Measurements from ENCODE around the gene LY9.

DNA sequence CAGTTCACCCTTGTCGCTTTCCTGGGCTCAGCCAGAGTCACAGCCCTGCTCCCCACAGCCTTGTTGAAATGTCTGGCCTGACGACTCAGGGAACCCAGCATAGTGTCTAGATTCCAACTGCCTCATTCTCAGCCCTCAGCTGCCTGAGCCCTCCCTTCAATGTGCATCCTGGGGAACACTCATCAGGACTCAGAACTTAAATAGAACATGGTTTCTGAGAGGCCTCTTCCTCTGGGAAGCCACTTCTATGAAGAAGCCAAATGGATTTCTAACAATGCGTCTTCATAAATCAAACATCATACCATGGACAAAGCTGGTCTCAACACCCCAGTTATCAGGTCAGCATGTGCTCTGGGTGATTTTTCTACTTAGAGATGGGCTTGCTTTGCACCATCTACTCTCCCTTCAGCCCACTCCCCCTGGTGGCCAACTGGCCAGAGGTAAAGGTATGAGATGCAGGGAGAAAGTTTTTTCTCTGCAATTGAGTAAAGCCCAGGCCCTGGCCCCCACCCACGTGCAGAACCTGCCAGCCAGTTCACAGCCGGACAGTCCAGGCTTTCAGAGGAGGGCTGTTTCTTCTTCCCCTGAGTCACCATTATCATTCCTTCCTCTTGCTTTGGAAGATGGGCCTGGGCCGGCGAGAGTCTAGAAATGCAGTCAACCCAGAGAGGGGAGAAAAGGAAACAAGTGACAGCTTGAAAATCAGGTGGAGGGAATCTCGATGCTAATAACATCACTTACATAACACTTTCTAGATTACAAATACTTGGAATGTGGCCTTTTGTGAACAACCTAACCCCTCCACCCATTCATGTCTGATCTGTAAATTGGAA is 34.6 kb downstream of the LY9 start:
- TF ChIP-seq, protein P1, sequence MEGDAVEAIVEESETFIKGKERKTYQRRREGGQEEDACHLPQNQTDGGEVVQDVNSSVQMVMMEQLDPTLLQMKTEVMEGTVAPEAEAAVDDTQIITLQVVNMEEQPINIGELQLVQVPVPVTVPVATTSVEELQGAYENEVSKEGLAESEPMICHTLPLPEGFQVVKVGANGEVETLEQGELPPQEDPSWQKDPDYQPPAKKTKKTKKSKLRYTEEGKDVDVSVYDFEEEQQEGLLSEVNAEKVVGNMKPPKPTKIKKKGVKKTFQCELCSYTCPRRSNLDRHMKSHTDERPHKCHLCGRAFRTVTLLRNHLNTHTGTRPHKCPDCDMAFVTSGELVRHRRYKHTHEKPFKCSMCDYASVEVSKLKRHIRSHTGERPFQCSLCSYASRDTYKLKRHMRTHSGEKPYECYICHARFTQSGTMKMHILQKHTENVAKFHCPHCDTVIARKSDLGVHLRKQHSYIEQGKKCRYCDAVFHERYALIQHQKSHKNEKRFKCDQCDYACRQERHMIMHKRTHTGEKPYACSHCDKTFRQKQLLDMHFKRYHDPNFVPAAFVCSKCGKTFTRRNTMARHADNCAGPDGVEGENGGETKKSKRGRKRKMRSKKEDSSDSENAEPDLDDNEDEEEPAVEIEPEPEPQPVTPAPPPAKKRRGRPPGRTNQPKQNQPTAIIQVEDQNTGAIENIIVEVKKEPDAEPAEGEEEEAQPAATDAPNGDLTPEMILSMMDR (IDR thresholded peaks at IDR 0.05), result peak in 1 of 3 experiments; percentile 37
- no peak for TF ChIP-seq POLR2A (IDR thresholded peaks at IDR 0.05)
- TF ChIP-seq POLR2AphosphoS5 (IDR thresholded peaks at IDR 0.05; ENCODE audit: insufficient read depth in 1 of 2, low read depth in 1 of 2), result no peak
